GM13977 (cell line): ENCODE measurements around the gene PLCXD3.

Experiments used
- DNase-seq: peaks from one replicate; pipeline ENCODE4 v3.0.0; 2012; ENCODE audit warnings: low spot score
- in situ Hi-C: fragments of 300-500 bp; cut with MboI; formaldehyde crosslinking; loops from one replicate; pipeline ENCODE4 v1.12.0; 2022; ENCODE audit warnings: low sequenced_read_pairs, low pct_unique_long_range_greater_than_20kb, mixed read lengths, inconsistent platforms; ENCODE audit not compliant: unreplicated experiment
- TF ChIP-seq, protein P1 (sequence below): IDR thresholded peaks from 2 replicates; pipeline ENCODE4 v1.5.1; 2012; ENCODE audit warnings: mild to moderate bottlenecking, control low read depth; ENCODE audit not compliant: insufficient read depth; ENCODE audit errors: extremely low read depth, missing control alignments

PLCXD3 gene

DNA sequence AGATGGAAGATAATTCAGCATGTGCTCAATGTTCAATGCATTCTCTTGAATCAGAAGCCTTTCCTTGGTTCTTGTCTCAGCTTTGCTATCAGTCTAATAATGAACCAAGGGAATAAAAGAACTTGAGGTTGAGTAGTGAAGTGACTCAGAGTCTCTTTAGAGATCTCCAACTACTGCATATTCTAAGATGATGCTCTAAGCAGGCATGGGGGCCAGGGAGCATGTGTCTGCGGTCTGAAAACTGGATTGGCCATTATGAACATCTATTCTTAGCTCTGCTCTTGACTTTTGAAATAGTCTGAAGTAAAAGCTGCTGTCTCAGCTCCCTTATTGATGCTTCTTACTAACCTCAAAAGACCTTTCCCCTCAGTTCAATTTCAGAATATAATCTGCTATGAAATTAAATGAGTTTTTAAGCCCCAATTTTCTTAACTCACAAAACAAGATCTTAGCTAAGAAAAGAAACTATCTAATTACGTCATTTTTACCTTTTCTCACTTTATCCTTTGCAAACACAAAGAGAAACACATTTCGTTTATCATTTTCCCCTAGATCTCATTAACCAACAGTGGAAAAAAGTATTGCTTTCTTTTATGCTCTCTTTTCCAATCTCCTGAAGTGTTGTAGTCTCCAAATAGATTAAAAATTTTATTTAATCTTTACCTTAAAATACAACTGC is 44.8 kb downstream of the PLCXD3 start:
- TF ChIP-seq, protein P1, sequence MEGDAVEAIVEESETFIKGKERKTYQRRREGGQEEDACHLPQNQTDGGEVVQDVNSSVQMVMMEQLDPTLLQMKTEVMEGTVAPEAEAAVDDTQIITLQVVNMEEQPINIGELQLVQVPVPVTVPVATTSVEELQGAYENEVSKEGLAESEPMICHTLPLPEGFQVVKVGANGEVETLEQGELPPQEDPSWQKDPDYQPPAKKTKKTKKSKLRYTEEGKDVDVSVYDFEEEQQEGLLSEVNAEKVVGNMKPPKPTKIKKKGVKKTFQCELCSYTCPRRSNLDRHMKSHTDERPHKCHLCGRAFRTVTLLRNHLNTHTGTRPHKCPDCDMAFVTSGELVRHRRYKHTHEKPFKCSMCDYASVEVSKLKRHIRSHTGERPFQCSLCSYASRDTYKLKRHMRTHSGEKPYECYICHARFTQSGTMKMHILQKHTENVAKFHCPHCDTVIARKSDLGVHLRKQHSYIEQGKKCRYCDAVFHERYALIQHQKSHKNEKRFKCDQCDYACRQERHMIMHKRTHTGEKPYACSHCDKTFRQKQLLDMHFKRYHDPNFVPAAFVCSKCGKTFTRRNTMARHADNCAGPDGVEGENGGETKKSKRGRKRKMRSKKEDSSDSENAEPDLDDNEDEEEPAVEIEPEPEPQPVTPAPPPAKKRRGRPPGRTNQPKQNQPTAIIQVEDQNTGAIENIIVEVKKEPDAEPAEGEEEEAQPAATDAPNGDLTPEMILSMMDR: no peak
- no peak for DNase-seq
- in situ Hi-C loops: no loop called here

DNA sequence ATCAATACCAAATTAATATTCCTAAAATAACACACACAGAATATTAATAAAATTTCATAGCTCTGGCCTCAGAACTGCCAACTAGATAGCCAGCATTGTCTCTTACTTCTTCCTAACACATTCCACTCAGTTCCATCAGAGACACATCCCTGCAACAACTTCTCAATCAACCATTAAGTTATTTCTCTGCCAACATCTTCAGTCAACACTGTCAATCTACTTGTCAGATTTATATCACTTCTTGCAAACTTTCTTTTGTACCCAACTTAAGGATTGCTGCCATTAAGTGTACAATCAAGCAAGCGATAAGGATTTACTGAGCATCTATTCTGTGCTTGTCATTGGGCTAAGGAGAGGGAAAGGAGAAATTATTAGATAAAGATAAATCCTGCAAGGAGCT is 50.8 kb downstream of the PLCXD3 start:
- DNase-seq: no peak
- in situ Hi-C loops: no loop called here
- TF ChIP-seq, protein P1: no peak

DNA sequence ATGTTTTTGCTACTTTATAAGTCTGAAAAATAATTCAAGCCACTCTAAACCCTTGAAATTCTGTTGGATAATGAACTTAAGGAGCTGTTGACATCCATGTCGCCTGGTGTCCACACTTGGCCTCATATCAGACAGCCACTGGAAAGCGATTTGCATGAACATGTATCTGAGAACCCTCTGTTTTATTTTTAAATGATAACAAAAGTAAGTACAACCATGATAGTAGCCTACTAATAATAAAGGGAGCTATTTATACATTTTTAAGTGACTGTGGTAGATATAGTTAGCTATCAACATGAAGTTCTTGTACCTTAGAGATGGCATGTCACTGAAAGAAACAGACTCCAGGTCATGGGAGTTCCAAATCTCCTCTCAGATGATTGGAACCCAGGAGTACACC is 53.3 kb downstream of the PLCXD3 start:
- TF ChIP-seq, protein P1: no peak
- DNase-seq: no peak
- in situ Hi-C loops: no loop called here

DNA sequence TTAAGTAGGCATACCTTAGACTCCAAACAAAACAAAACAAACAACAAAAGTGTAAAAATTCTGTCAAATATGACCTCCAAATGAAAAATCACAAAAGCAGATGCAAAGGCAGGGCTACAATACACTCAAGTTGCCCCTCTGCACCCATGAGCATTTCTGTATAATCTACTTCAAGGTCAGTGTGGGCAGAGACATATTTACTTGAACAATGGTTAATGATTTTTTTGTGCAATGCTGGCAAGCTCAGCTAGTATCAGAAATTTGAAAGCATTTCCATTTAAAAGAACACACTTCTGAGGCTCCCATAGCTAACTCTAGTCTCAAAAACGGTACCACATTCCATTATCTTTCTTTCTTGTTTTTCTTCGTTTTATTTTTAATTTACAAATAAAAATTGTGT is 57.9 kb downstream of the PLCXD3 start:
- TF ChIP-seq, protein P1: no peak
- in situ Hi-C loops: no loop called here
- no peak for DNase-seq

DNA sequence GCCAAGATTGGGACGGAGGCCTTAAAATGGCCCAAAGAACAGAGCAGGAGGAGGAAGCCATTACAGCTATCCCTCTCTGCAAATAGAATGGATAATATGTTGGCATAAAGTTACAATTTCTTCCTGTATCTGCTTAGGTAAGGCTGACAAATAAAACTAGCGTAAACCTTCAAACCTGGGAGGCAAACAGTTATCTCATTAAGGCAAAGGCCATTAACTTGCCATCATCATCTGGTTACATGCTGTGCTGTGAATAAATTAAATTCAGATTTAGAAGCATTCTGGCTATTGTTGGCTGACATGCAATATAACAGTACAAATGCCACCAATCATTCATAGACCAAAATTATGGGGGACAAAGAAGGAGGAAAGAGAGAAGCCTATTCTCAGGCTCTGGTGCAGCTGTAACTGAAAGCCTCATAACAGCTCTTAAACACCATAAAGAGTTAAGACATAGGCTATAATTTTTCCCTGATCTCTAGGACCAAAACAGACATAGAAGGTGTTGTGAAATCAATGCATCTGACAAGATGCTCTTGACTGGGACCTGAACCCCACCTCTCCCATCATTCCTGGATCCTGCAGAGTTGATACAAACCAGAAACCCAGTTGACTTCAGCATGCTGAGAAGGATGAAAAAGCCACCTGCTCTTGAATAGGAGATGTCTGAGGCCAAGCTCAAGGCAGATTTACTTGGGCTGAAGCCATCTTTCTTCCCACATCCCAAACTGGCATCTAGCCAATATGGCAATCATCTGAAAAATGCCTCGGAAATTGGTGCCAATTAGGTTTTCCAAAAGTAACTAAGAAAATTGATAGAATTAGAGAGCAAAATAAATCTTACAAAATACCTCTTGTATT is 62.5 kb downstream of the PLCXD3 start:
- DNase-seq: no peak
- in situ Hi-C loops: no loop called here
- TF ChIP-seq, protein P1: no peak

DNA sequence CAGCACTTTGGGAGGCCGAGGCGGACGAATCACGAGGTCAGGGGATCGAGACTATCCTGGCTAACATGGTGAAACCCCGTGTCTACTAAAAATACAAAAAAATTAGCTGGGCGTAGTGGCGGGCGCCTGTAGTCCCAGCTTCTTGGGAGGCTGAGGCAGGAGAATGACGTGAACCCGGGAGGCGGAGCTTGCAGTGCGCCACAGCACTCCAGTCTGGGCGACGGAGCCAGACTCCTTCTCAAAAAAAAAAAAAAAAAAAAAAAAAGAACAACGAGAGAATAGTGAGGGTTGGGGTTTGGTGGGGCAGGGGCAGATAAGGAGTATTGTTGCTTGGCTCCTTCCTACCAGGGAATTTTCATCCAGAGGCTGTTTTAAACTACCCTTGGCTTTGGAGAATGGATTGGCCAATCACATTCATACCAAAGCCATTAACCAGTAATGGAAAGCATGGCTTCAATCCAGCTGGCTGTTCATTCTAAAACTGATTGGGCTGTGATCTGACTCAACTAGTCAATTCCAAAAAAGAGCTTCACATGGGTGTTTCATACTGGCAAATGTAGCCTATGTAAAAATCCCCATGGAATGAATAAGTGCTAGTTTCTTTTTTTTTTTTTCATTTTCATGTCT is 64.4 kb downstream of the PLCXD3 start:
- no peak for DNase-seq
- TF ChIP-seq, protein P1: no peak
- in situ Hi-C loops: no loop called here
